GM12878 (cell line): ENCODE data around the gene DDR1.
"Not testable (repeated sequence)": the region's sequence is repeated elsewhere in the genome, so short reads cannot be mapped to it uniquely, and the experiment has no call there.

Source experiments
- EZH2 ChIP-seq: IDR thresholded peaks from 2 replicates; pipeline ENCODE4 v1.6.1; 2012; ENCODE audit warnings: low read depth, mild to moderate bottlenecking, control low read depth, inconsistent platforms, low read length, borderline replicate concordance; ENCODE audit not compliant: control insufficient read depth
- FOXM1 ChIP-seq: IDR thresholded peaks from 2 replicates; pipeline ENCODE4 v1.6.1; 2012; ENCODE audit warnings: low read depth, mild to moderate bottlenecking, inconsistent platforms, low read length, moderate library complexity
- HCFC1 ChIP-seq: fragments of 150-350 bp; IDR thresholded peaks from 2 replicates; pipeline ENCODE4 v1.6.1; 2014; ENCODE audit warnings: low read length
- POLR2A ChIP-seq: IDR thresholded peaks from 2 replicates; pipeline ENCODE4 v1.6.1; 2011; ENCODE audit warnings: low read depth, mild to moderate bottlenecking, low read length
- RCOR1 ChIP-seq: conservative IDR thresholded peaks from 2 replicates; pipeline ENCODE4 v1.6.1; 2012; ENCODE audit warnings: low read depth, low read length, improper control_type of control experiment
- TCF7 ChIP-seq: IDR thresholded peaks from 2 replicates; pipeline ENCODE4 v1.6.1; 2014; ENCODE audit warnings: antibody characterized with exemption, borderline replicate concordance
- TF ChIP-seq, protein P1 (sequence below), 3 experiments: IDR thresholded peaks in 2 of 3; conservative IDR thresholded peaks in 1 of 3; 2 replicates each; pipeline ENCODE4 v1.5.1; 2011; ENCODE audit warnings: low read depth in 3 of 3, low read length in 3 of 3, mild to moderate bottlenecking in 3 of 3, control low read depth in 2 of 3, moderate library complexity in 2 of 3, inconsistent platforms in 1 of 3, mixed read lengths in 1 of 3; ENCODE audit not compliant: control insufficient read depth in 2 of 3, insufficient read depth in 1 of 3; ENCODE audit errors: extremely low read depth in 1 of 3

- not testable (repeated sequence) for TF ChIP-seq TCF7, EZH2, POLR2A, HCFC1, RCOR1, FOXM1
- TF ChIP-seq, protein P1, sequence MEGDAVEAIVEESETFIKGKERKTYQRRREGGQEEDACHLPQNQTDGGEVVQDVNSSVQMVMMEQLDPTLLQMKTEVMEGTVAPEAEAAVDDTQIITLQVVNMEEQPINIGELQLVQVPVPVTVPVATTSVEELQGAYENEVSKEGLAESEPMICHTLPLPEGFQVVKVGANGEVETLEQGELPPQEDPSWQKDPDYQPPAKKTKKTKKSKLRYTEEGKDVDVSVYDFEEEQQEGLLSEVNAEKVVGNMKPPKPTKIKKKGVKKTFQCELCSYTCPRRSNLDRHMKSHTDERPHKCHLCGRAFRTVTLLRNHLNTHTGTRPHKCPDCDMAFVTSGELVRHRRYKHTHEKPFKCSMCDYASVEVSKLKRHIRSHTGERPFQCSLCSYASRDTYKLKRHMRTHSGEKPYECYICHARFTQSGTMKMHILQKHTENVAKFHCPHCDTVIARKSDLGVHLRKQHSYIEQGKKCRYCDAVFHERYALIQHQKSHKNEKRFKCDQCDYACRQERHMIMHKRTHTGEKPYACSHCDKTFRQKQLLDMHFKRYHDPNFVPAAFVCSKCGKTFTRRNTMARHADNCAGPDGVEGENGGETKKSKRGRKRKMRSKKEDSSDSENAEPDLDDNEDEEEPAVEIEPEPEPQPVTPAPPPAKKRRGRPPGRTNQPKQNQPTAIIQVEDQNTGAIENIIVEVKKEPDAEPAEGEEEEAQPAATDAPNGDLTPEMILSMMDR (IDR thresholded peaks at IDR 0.05 in 2 of 3, conservative IDR thresholded peaks at IDR 0.05 in 1 of 3; ENCODE audit: control insufficient read depth in 2 of 3, extremely low read depth in 1 of 3, insufficient read depth in 1 of 3, low read depth in 3 of 3, low read length in 3 of 3): not testable (repeated sequence)
Observed at GRCh38 chr6:30852459-30852858, 31.9 kb upstream of the DDR1 start.
